HS-27A (cell line): ENCODE data around the gene STYXL1.

ENCODE experiments used
- DNase-seq: peaks from one replicate; pipeline ENCODE4 v3.0.0-alpha.2; 2012; ENCODE audit warnings: low read depth, missing footprints

The STYXL1 gene

GRCh38 chr7:75979759-75980429, 67.9 kb downstream of the STYXL1 start:
- no peak for DNase-seq

GRCh38 chr7:75977743-75978142, 70.1 kb downstream of the STYXL1 start:
- no peak for DNase-seq

GRCh38 chr7:75971961-75972763, 75.6 kb downstream of the STYXL1 start:
- no peak for DNase-seq

- DNase-seq: no peak
These were observed 76.4 kb downstream of the STYXL1 start for GRCh38 chr7:75971309-75971960.

- no peak for DNase-seq
These were observed 77.9 kb downstream of the STYXL1 start for GRCh38 chr7:75969704-75970498.

- no peak for DNase-seq
These were observed 78.6 kb downstream of the STYXL1 start for GRCh38 chr7:75969182-75969581.

GRCh38 chr7:75968561-75969001, 79.2 kb downstream of the STYXL1 start:
- DNase-seq: no peak

- DNase-seq: no peak
These were observed 79.8 kb downstream of the STYXL1 start for GRCh38 chr7:75968012-75968411.

GRCh38 chr7:75967487-75967997, 80.3 kb downstream of the STYXL1 start:
- no peak for DNase-seq

GRCh38 chr7:75967055-75967454, 80.7 kb downstream of the STYXL1 start:
- no peak for DNase-seq

GRCh38 chr7:75966190-75966961, 81.4 kb downstream of the STYXL1 start:
- DNase-seq: no peak

- no peak for DNase-seq
These were observed 82.2 kb downstream of the STYXL1 start for GRCh38 chr7:75965617-75966016.

GRCh38 chr7:75963381-75963995, 84.3 kb downstream of the STYXL1 start:
- no peak for DNase-seq

GRCh38 chr7:75962607-75963380, 85.0 kb downstream of the STYXL1 start:
- DNase-seq: no peak

GRCh38 chr7:75961218-75961617, 86.6 kb downstream of the STYXL1 start:
- DNase-seq: no peak

- DNase-seq: no peak
These were observed 87.4 kb downstream of the STYXL1 start for GRCh38 chr7:75960372-75960771.

GRCh38 chr7:75958802-75959543, 88.8 kb downstream of the STYXL1 start:
- DNase-seq: no peak

GRCh38 chr7:75957021-75957736, 90.6 kb downstream of the STYXL1 start:
- no peak for DNase-seq
